HEK293 (cell line): Measurements from ENCODE around the gene SPATA2L.
A peak's percentile ranks its signal among the peaks of the same experiment; 100 is the strongest.

Experiments
- CTCF ChIA-PET: fragments of 350-600 bp; formaldehyde crosslinking; extraction: SDS; loops from one replicate; lab custom pipeline; 2021; ENCODE audit warnings: antibody characterized with exemption; lab: Yijun Ruan, JAX
- POLR2A ChIA-PET: fragments of 300-600 bp; formaldehyde crosslinking; extraction: SDS; loops from one replicate; lab custom pipeline; 2020; ENCODE audit warnings: antibody characterized with exemption, inconsistent platforms; lab: Yijun Ruan, JAX
- H3K27ac ChIP-seq: fragments of 200-500 bp; sonication (Bioruptor generic); 2 replicates; pipeline ENCODE4 v1.5.1; 2014; ENCODE audit warnings: low read depth, low read length, control low read depth, inconsistent platforms; ENCODE audit errors: extremely low read depth
- H3K36me3 ChIP-seq, 2 experiments: fragments of 200-500 bp in 1 of 2; sonication (Bioruptor generic) in 1 of 2; 1 replicate in 1 of 2; 2 replicates in 1 of 2; pipeline ENCODE4 v1.5.1; 2014 to 2017; ENCODE audit warnings: inconsistent platforms in 2 of 2, low read length in 2 of 2; ENCODE audit not compliant: control insufficient read depth in 2 of 2, insufficient read depth in 1 of 2
- H3K4me1 ChIP-seq: fragments of 200-500 bp; sonication (Bioruptor generic); 2 replicates; pipeline ENCODE4 v1.5.1; 2014; ENCODE audit warnings: mild to moderate bottlenecking, low read length, inconsistent platforms; ENCODE audit not compliant: control insufficient read depth, insufficient read depth
- H3K4me3 ChIP-seq: 2 replicates; pipeline ENCODE4 v1.5.1; 2011; ENCODE audit warnings: low read depth, mild to moderate bottlenecking, control low read depth, low read length, moderate library complexity
- H3K9me3 ChIP-seq: fragments of 200-500 bp; sonication (Bioruptor generic); 2 replicates; pipeline ENCODE4 v1.5.1; 2014; ENCODE audit warnings: low read depth, low read length, inconsistent platforms; ENCODE audit not compliant: control insufficient read depth, insufficient read depth
- BCL6B ChIP-seq: fragments of 450-650 bp; formaldehyde crosslinking; IDR thresholded peaks from 2 replicates; pipeline ENCODE4 v1.5.1; 2017; ENCODE audit warnings: missing biosample characterization, missing genetic modification characterization
- GLI4 ChIP-seq: fragments of 450-650 bp; formaldehyde crosslinking; IDR thresholded peaks from 2 replicates; pipeline ENCODE4 v1.5.1; 2016; ENCODE audit warnings: missing biosample characterization, missing genetic modification characterization
- KLF8 ChIP-seq: fragments of 450-650 bp; formaldehyde crosslinking; IDR thresholded peaks from 2 replicates; pipeline ENCODE4 v1.5.1; 2016; ENCODE audit warnings: missing biosample characterization, missing genetic modification characterization
- PATZ1 ChIP-seq: fragments of 450-650 bp; formaldehyde crosslinking; IDR thresholded peaks from 2 replicates; pipeline ENCODE4 v1.5.1; 2016; ENCODE audit warnings: missing biosample characterization, missing genetic modification characterization
- SP2 ChIP-seq: fragments of 450-650 bp; formaldehyde crosslinking; IDR thresholded peaks from 2 replicates; pipeline ENCODE4 v1.5.1; 2016; ENCODE audit warnings: missing biosample characterization, missing genetic modification characterization
- ZBTB11 ChIP-seq: fragments of 450-650 bp; formaldehyde crosslinking; conservative IDR thresholded peaks from 2 replicates; pipeline ENCODE4 v1.5.1; 2016; ENCODE audit warnings: low read depth, missing biosample characterization, missing genetic modification characterization
- ZBTB26 ChIP-seq: fragments of 450-650 bp; formaldehyde crosslinking; optimal IDR thresholded peaks from 2 replicates; pipeline ENCODE3; 2016; ENCODE audit warnings: missing biosample characterization, mild to moderate bottlenecking, missing genetic modification characterization
- ZBTB6 ChIP-seq: fragments of 450-650 bp; formaldehyde crosslinking; IDR thresholded peaks from 2 replicates; pipeline ENCODE4 v1.5.1; 2017; ENCODE audit warnings: missing biosample characterization, missing genetic modification characterization
- ZBTB8A ChIP-seq: fragments of 450-650 bp; formaldehyde crosslinking; IDR thresholded peaks from 2 replicates; pipeline ENCODE4 v1.5.1; 2016; ENCODE audit warnings: missing biosample characterization, missing genetic modification characterization
- ZNF157 ChIP-seq: fragments of 450-650 bp; formaldehyde crosslinking; IDR thresholded peaks from 2 replicates; pipeline ENCODE4 v1.5.1; 2016; ENCODE audit warnings: missing biosample characterization, missing genetic modification characterization
- ZNF501 ChIP-seq: fragments of 450-650 bp; formaldehyde crosslinking; IDR thresholded peaks from 2 replicates; pipeline ENCODE4 v1.5.1; 2016; ENCODE audit warnings: missing biosample characterization, missing genetic modification characterization
- ZNF677 ChIP-seq: fragments of 450-650 bp; IDR thresholded peaks from 2 replicates; pipeline ENCODE4 v1.5.0; 2018; ENCODE audit warnings: missing biosample characterization, mild to moderate bottlenecking, missing genetic modification characterization, moderate library complexity

SPATA2L gene

GRCh38 chr16:89721546-89722391, 20.3 kb upstream of the SPATA2L start:
- POLR2A ChIA-PET = no interaction called here
- Histone ChIP-seq H3K27ac (peak overlapping the region; percentile 84), H3K4me1 (peaks cover 5% of the 10 kb centered on the region; the same call in 1 of the 2 replicates)
- TF ChIP-seq ZNF157 (no peak), PATZ1 (tag by site-specific recombination) (no peak), ZNF501 (tag by site-specific recombination) (no peak), ZBTB11 (tag by site-specific recombination) (peak; percentile 57), GLI4 (tag by site-specific recombination) (no peak), KLF8 (tag by site-specific recombination) (peak; percentile 10; the same call in 1 of the 2 replicates), ZBTB26 (peak; percentile 48), ZBTB8A (tag by site-specific recombination) (peak; percentile 74), ZBTB6 (tag by site-specific recombination) (0 out of 2 replicates have a peak, but pooled peaks have one; percentile 9), BCL6B (tag by site-specific recombination) (0 out of 2 replicates have a peak, but pooled peaks have one; percentile 11), ZNF677 (0 out of 2 replicates have a peak, but pooled peaks have one; percentile 34), SP2 (peak; percentile 46)
- TF ChIP-seq, all 188 proteins: peak for 8
- Histone ChIP-seq H3K36me3 (peaks cover 20 to 32% of the 10 kb centered on the region in 2 experiments; a peak in 2 of 3 replicates), H3K9me3 (no peaks in the 10 kb centered on the region), H3K4me3 (peak overlapping the region; percentile 70)
- CTCF ChIA-PET = interaction anchor here (1.0 kb wide), 1 partner anchor 16 kb away, joined by 3 read pairs; no protein-coding TSS in a partner anchor
